Measurements from ENCODE around the gene SIRPB2. TPM values are rescaled to one million over a fixed set of nuclear protein-coding genes. Genes with fewer than 3 reads are reported as not detected.

Gene SIRPB2
- total and polyA plus RNA-seq, 4 donors: 0.99 to 4.4 (median 2.2) TPM

DNA sequence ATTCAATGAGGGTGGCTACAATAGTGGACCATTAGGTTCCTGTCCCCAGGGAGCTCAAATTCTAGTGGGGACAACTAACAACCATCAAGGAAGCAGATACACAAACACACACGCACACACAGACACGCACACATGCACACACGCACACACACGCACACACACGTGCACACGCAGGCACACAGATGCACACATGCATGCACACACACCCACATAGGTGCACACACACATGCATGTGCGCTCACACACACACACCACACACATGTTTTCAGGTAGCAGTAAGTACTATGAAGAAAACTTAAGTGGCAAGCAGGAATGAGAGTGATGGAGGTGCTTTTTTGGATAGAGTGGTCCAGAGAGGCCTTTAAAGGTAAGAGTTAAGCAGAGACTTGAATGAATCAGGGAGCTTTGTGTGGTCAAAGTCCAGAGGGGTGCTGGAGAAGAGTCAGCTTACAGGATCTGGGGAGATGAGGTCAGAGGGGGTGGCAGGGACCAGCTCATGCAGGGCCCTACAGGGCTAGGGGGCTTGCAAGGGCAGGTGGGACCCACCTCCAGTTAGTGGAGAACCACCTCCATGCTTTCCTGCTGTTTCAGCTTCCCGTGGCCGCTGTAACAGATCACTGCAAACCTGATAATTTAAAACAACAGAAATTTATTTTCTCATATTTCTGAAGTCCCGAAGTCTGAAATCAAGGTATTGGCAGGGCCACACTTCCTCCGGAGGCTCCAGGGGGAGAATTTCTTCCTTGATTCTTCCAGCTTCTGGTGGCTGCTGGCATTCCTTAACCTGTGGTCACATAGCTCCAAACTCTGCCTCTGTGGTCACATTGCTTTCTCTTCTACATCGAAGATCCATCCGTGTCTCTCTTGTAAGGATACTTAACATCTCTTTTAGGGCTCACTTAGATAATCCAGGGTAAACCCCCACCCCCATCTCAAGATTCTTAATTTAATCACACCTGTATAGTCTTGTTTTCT, 17.7 kb downstream of the SIRPB2 start:
- H3K9ac ChIP-seq (ENCODE audit: low read depth in 1 of 2, low read length in 2 of 2): no peak overlapping the region
- H3K4me1 ChIP-seq (ENCODE audit: control insufficient read depth in 4 of 4, insufficient read depth in 4 of 4, low read length in 3 of 4): peaks cover 3 to 9% (median 5%) of the 10 kb centered on the region in 4 donors
- H3K27ac ChIP-seq (ENCODE audit: low read depth in 1 of 2, low read length in 2 of 2): no peak overlapping the region
- no peak for DNase-seq (ENCODE audit: low spot score)
- no peaks in the 10 kb centered on the region for H3K36me3 ChIP-seq (ENCODE audit: control insufficient read depth in 4 of 4, insufficient read depth in 3 of 4, low read depth in 1 of 4, low read length in 3 of 4)
- TF ChIP-seq SP1 (IDR thresholded peaks at IDR 0.05) (no peak), FOXA1 (IDR thresholded peaks at IDR 0.05) (no peak), TAF1 (conservative IDR thresholded peaks at IDR 0.05) (no peak), MAX (IDR thresholded peaks at IDR 0.05) (no peak), RXRA (IDR thresholded peaks at IDR 0.05) (no peak), HNF4G (IDR thresholded peaks at IDR 0.05) (no peak), ATF3 (IDR thresholded peaks at IDR 0.05) (no peak), REST (IDR thresholded peaks at IDR 0.05) (no peak), EGR1 (IDR thresholded peaks at IDR 0.05; ENCODE audit: low read depth in 2 of 2) (no peak), RAD21 (IDR thresholded peaks at IDR 0.05) (no peak), HNF4A (conservative IDR thresholded peaks at IDR 0.05) (no peak), GABPA (IDR thresholded peaks at IDR 0.05 in 1 of 2, conservative IDR thresholded peaks at IDR 0.05 in 1 of 2) (no peak), YY1 (IDR thresholded peaks at IDR 0.05) (no peak), FOXA2 (IDR thresholded peaks at IDR 0.05) (no peak), NR2F2 (IDR thresholded peaks at IDR 0.05) (no peak), JUND (IDR thresholded peaks at IDR 0.05) (no peak)
- TF ChIP-seq, protein P1, sequence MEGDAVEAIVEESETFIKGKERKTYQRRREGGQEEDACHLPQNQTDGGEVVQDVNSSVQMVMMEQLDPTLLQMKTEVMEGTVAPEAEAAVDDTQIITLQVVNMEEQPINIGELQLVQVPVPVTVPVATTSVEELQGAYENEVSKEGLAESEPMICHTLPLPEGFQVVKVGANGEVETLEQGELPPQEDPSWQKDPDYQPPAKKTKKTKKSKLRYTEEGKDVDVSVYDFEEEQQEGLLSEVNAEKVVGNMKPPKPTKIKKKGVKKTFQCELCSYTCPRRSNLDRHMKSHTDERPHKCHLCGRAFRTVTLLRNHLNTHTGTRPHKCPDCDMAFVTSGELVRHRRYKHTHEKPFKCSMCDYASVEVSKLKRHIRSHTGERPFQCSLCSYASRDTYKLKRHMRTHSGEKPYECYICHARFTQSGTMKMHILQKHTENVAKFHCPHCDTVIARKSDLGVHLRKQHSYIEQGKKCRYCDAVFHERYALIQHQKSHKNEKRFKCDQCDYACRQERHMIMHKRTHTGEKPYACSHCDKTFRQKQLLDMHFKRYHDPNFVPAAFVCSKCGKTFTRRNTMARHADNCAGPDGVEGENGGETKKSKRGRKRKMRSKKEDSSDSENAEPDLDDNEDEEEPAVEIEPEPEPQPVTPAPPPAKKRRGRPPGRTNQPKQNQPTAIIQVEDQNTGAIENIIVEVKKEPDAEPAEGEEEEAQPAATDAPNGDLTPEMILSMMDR (IDR thresholded peaks at IDR 0.05; ENCODE audit: low read depth, low read length, missing input control): no peak
- TF ChIP-seq, protein P2, sequence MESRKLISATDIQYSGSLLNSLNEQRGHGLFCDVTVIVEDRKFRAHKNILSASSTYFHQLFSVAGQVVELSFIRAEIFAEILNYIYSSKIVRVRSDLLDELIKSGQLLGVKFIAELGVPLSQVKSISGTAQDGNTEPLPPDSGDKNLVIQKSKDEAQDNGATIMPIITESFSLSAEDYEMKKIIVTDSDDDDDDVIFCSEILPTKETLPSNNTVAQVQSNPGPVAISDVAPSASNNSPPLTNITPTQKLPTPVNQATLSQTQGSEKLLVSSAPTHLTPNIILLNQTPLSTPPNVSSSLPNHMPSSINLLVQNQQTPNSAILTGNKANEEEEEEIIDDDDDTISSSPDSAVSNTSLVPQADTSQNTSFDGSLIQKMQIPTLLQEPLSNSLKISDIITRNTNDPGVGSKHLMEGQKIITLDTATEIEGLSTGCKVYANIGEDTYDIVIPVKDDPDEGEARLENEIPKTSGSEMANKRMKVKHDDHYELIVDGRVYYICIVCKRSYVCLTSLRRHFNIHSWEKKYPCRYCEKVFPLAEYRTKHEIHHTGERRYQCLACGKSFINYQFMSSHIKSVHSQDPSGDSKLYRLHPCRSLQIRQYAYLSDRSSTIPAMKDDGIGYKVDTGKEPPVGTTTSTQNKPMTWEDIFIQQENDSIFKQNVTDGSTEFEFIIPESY (IDR thresholded peaks at IDR 0.05): no peak
- no peaks in the 10 kb centered on the region for H3K27me3 ChIP-seq (ENCODE audit: control insufficient read depth in 4 of 4, insufficient read depth in 4 of 4, low read length in 3 of 4)
- no peaks in the 10 kb centered on the region for H3K9me3 ChIP-seq (ENCODE audit: control insufficient read depth in 4 of 4, low read length in 3 of 4)
- 90% methylated on average over 13 of the region's 13 CpGs for WGBS
- no peak overlapping the region for H3K4me3 ChIP-seq (ENCODE audit: low read depth in 1 of 3, low read length in 3 of 3)
